Left renal pelvis (tissue), 4 donors: ENCODE data around the gene SAXO2. TPM values are rescaled to one million over a fixed set of nuclear protein-coding genes. Genes with fewer than 3 reads are reported as not detected.
"Not testable (repeated sequence)": the region's sequence is repeated elsewhere in the genome, so short reads cannot be mapped to it uniquely, and the experiment has no call there.

ENCODE experiments used
- DNase-seq, 4 donors: peaks; one replicate each; pipeline ENCODE4 v3.0.0-alpha.2; 2013; ENCODE audit warnings: low read depth in 4 of 4, low spot score in 3 of 4
- polyA plus RNA-seq, 4 donors: library from polyadenylated mRNA; unstranded; fragments of 120-200 nt; gene quantifications; one replicate each; pipeline ENCODE4 v1.2.1, GENCODE V29; 2013; ENCODE audit not compliant: insufficient read length in 4 of 4

Gene SAXO2
- polyA plus RNA-seq, 4 donors = 3.3 to 9.8 (median 5.4) TPM

DNA sequence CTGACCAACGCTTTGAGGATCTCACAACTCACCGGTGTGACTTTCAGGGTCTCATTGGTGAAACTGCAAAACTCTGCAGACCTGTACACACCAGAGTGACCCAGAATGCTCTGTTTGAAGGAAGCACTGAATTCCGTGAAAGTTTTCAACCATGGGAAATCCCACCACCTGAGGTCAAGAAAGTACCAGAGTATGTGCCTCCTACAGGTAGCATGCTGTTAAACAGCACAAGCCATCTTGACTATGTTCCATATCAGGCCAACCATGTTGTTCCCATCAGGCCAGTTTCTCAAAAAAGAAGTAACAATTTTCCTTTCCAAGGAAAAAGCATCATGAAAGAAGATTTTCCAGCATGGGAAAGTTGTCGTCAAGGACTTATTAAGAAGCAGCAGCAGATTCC is 19.8 kb downstream of the SAXO2 start:
- DNase-seq = not testable (repeated sequence)

GRCh38 chr15:82284381-82284780 is 21.8 kb downstream of the SAXO2 start:
- not testable (repeated sequence) for DNase-seq

- not testable (repeated sequence) for DNase-seq
These were observed 23.9 kb downstream of the SAXO2 start for GRCh38 chr15:82286475-82286874.

DNA sequence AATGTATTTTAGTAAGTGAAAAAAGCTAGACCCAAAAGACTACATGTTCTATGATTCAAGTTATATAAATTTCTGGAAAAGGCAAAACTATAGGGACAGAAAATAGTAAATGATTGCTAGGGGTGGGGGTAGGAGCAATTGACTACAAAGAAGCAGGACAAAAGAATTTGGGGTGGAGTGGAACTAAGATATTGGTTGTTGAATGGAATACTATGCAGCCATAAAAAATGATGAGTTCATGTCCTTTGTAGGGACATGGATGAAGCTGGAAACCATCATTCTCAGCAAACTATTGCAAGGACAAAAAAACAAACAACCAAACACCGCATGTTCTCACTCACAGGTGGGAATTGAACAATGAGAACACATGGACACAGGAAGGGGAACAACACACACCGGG is 25.6 kb downstream of the SAXO2 start:
- not testable (repeated sequence) for DNase-seq

- no peak for DNase-seq
These were observed 29.7 kb downstream of the SAXO2 start for GRCh38 chr15:82292271-82292670.

GRCh38 chr15:82294061-82294690 is 31.6 kb downstream of the SAXO2 start:
- DNase-seq = no peak

- no peak for DNase-seq
These were observed 34.9 kb downstream of the SAXO2 start for GRCh38 chr15:82297546-82297945.

- no peak for DNase-seq
These were observed 35.4 kb downstream of the SAXO2 start for GRCh38 chr15:82298032-82298431.

DNA sequence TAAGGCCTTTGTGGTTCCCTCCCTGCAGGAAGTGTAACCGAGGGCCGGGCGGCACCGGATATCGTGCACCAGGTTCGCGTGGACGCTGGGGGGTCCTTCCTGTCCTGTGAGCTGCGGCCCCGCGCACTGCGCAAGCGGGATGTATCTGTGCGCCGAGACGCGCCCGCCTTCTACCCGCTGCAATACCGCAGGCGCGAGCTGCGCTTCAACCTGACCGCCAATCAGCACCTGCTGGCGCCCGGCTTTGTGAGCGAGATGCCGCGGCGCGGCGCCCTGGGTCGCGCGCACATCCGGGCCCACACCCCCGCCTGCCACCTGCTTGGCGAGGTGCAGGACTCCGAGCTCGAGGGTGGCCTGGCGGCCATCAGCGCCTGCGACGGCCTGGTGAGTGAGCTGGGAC is 35.9 kb downstream of the SAXO2 start:
- DNase-seq = peak in 2 of 4 donors; percentile 6 to 15

- DNase-seq = not testable (repeated sequence)
These were observed 36.9 kb downstream of the SAXO2 start for GRCh38 chr15:82299511-82299914.

DNA sequence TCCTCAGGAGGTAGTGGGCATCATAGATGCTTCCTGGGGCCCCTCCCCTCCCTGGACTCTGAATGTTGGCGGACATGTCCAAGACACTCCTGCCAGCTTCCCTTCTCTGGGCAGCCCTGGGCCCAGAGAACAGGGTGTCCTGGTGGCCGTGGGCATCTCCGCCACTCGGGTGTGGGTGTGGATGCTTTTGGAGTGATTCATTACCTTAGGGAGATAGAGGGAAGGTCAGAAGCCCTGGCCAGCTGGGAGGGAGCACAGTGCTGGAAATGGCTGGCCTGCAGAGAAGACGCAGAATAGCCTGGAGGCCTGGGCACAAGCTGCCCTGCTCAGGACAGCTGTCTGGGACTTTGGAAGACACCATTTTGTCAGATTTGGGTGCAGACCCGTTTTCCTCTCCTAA is 37.7 kb downstream of the SAXO2 start:
- DNase-seq = not testable (repeated sequence)

GRCh38 chr15:82300883-82301282 is 38.3 kb downstream of the SAXO2 start:
- no peak for DNase-seq

DNA sequence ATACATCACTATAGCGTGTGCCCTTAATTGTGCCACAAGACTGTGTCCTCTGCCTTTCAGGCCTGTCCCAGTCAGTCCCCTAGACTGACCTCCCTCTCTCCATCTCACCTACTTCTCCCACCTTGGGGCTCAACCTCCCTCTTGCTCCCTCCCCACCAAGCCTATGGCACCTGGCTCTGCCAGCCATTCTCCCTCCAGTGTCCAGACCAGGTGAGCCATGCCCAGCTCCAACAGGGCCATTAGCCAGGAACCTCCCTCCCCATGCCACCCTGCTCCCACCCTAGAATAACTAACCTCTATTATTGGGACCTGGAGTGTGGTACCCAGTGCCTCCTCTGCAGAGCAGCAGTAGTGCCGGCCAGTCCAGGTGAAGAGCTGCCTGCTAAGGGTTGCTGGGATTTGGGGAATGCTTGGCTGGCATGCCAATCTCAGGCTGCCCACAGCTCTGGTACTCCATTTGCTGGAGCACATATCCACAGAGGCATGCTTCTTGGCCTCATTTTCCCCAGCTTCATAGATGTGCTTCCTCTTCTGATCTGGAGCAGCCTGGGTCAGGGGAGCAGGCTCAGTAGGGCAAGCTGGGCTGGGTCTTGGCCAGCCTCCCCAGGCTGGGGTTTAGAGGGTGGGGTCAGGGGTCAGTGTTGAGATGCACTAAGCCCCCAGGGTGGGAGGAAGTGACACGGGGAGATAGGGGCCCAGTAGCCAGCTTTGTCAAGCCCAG is 38.8 kb downstream of the SAXO2 start:
- no peak for DNase-seq

- DNase-seq = no peak
These were observed 41.5 kb downstream of the SAXO2 start for GRCh38 chr15:82303956-82304777.

DNA sequence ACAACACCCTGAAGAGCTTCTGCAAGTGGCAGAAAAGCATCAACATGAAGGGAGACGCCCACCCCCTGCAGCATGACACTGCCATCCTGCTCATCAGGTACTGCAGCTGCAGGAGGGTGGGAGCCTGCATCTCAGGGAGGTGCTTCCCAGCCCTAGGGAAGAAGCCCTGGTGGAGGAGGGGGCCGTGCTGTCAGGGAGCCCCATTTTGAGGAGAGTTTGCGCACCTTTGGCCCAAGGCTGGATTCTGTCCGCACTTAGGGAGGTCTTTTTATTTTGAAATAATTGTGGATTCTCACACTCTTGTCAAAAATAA is 42.1 kb downstream of the SAXO2 start:
- no peak for DNase-seq

DNA sequence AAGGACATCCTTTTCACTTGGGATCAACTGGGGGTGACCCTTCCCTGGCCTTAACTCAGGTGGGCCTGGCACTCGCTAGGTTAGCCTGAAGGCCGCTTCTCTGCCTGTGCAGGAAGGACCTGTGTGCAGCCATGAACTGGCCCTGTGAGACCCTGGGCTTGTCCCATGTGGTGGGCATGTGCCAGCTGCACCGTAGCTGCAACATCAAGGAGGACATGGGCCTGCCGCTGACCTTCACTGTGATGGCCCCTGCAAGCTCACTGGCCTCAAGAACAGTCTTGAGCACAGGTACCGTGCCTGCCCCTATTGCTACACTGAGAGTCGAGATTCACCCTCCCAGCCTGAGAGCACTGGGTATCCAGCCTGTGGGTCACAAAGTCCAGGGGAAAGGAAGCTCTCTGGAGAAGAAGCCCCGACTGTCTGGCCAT is 43.0 kb downstream of the SAXO2 start:
- no peak for DNase-seq

GRCh38 chr15:82306791-82307713 is 44.4 kb downstream of the SAXO2 start:
- no peak for DNase-seq

- DNase-seq = no peak
These were observed 45.1 kb downstream of the SAXO2 start for GRCh38 chr15:82307714-82308081.

DNA sequence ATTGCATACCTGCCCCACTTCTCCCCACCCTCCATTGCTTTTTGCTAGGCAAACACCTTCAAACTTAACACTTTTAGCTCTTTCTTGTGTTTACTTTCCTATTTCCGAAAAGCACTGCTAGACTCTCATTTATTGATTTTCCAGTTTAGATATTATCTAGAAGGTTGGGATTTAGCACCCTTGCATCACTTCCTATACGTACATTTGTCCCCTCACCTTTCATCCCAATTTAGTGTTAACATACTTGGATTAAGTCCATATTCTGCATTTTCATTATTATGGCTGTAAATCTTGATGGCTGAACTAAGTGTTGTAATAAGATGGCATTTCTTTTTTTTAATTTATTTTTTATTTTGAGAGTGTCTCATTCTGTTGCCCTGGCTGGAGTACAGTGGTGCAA is 47.2 kb downstream of the SAXO2 start:
- DNase-seq = no peak

GRCh38 chr15:82311321-82311720 is 48.7 kb downstream of the SAXO2 start:
- DNase-seq = not testable (repeated sequence)
